PC-3 (cell line): Measurements from ENCODE around the gene APH1B. TPM values are rescaled to one million over a fixed set of nuclear protein-coding genes. Genes with fewer than 3 reads are reported as not detected.
"Not testable (repeated sequence)": the region's sequence is repeated elsewhere in the genome, so short reads cannot be mapped to it uniquely, and the experiment has no call there.

Experiments
- ATAC-seq: fragments of 200-7000 bp; cut with Tn5 transposase; 2 replicates; pipeline ENCODE4 v1.9.1; 2020; ENCODE audit warnings: mild to moderate bottlenecking, moderate library complexity
- BruUV-seq: library from RNA; stranded (reverse); fragments of 400-500 nt; replicated peaks from 2 replicates; lab custom pipeline; 2021; lab: Mats Ljungman, UMichigan
- CTCF ChIA-PET: fragments of 300-600 bp; sonication (Branson Sonifier 250); formaldehyde crosslinking; loops from one replicate; lab custom pipeline; 2022; ENCODE audit warnings: antibody characterized with exemption; lab: Charles Lee
- POLR2A ChIA-PET: fragments of 300-600 bp; sonication (Branson Sonifier 250); formaldehyde crosslinking; loops from one replicate; lab custom pipeline; 2022; ENCODE audit warnings: antibody characterized with exemption; ENCODE audit not compliant: unreplicated experiment; lab: Charles Lee
- DNase-seq: peaks from one replicate; pipeline ENCODE4 v3.0.0-alpha.2; 2015
- H2AFZ ChIP-seq: fragments of 300-600 bp; sonication (generic); 2 replicates; pipeline ENCODE4 v1.6.0; 2016; ENCODE audit warnings: antibody characterized with exemption, low read length
- H3F3A ChIP-seq: fragments of 300-600 bp; sonication (generic); one replicate; pipeline ENCODE4 v1.6.0; 2017; ENCODE audit warnings: antibody characterized with exemption, low read length, control low read depth, mild to moderate bottlenecking; ENCODE audit not compliant: unreplicated experiment
- H3K27ac ChIP-seq: fragments of 300-600 bp; sonication (generic); 2 replicates; pipeline ENCODE4 v1.5.1; 2016; ENCODE audit warnings: mild to moderate bottlenecking, low read length
- H3K27me3 ChIP-seq: fragments of 300-600 bp; sonication (generic); 2 replicates; pipeline ENCODE4 v1.6.1; 2016; ENCODE audit warnings: low read length, mixed read lengths
- H3K36me3 ChIP-seq: fragments of 300-600 bp; sonication (generic); 2 replicates; pipeline ENCODE4 v1.6.1; 2016; ENCODE audit warnings: low read depth, mixed run types, low read length, mixed read lengths
- H3K4me1 ChIP-seq: fragments of 300-600 bp; sonication (generic); 2 replicates; pipeline ENCODE4 v1.5.1; 2016; ENCODE audit warnings: low read length; ENCODE audit not compliant: insufficient read depth
- H3K4me2 ChIP-seq: fragments of 300-600 bp; sonication (generic); 2 replicates; pipeline ENCODE4 v1.6.0; 2016; ENCODE audit warnings: low read length
- H3K4me3 ChIP-seq: fragments of 300-600 bp; sonication (generic); 2 replicates; pipeline ENCODE4 v1.5.1; 2016; ENCODE audit warnings: mild to moderate bottlenecking, low read length, mixed read lengths
- H3K79me2 ChIP-seq: fragments of 300-600 bp; sonication (generic); 2 replicates; pipeline ENCODE4 v1.6.1; 2017; ENCODE audit warnings: low read length, mixed read lengths
- H3K9ac ChIP-seq: fragments of 300-600 bp; sonication (generic); 2 replicates; pipeline ENCODE4 v1.6.0; 2016; ENCODE audit warnings: mild to moderate bottlenecking, low read length
- H3K9me2 ChIP-seq: fragments of 300-600 bp; sonication (generic); replicated peaks from 2 replicates; pipeline ENCODE4 v1.6.1; 2016; ENCODE audit warnings: mixed run types, low read length, mixed read lengths
- H3K9me3 ChIP-seq: fragments of 300-600 bp; sonication (generic); 2 replicates; pipeline ENCODE4 v1.6.1; 2016; ENCODE audit warnings: low read length, mixed read lengths
- H4K20me1 ChIP-seq: fragments of 300-600 bp; sonication (generic); 2 replicates; pipeline ENCODE4 v1.6.1; 2016; ENCODE audit warnings: low read length, mixed read lengths
- EZH2 ChIP-seq: fragments of 300-600 bp; sonication (generic); IDR thresholded peaks from one replicate; pipeline ENCODE4 v1.6.1; 2017; ENCODE audit warnings: antibody characterized with exemption, mild to moderate bottlenecking, low read length; ENCODE audit not compliant: unreplicated experiment
- EZH2phosphoT487 ChIP-seq: fragments of 300-600 bp; sonication (generic); IDR thresholded peaks from 2 replicates; pipeline ENCODE4 v1.6.1; 2018; ENCODE audit warnings: mild to moderate bottlenecking, antibody characterized with exemption, low read length, borderline replicate concordance
- intact Hi-C: fragments of 100-400 bp; cut with micrococcal nuclease; formaldehyde crosslinking; loops from 2 replicates; pipeline ENCODE4 v1.9.0; 2023
- total RNA-seq: library from RNA; depleted of rRNA; stranded (reverse); fragments of >200 nt; gene quantifications from 2 replicates; pipeline ENCODE4 v1.2.3, GENCODE V29; 2014
- TF ChIP-seq, protein P1 (sequence below): fragments of 300-600 bp; sonication (generic); conservative IDR thresholded peaks from 2 replicates; pipeline ENCODE4 v1.5.1; 2017; ENCODE audit warnings: antibody characterized with exemption, low read depth, mild to moderate bottlenecking, low read length

APH1B gene
- total RNA-seq, 1 experiment from 2014 or later: 2.8 TPM

DNA sequence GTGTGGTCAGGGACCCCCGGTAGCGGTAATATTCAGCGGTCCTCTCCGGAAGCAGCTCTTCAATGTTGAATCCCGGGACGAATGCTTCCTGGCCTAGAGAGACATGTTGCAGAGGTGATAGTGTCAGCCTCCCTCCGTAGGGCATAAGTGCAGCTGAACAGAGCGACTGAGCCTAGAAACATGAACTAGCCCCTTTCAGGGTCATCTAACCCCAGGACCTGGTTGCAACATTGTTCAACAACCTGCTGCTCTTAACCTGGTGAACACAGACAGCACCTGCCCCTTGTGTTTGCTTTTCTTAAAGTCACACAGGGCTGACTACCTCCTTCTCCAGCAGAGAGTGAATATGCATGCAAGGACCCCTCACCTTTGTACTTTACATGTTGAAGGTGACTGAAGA lies 62.9 kb downstream of the APH1B start:
- POLR2A ChIA-PET: no interaction called here
- Histone ChIP-seq H3K27me3 (no peaks in the 10 kb centered on the region), H3K4me1 (peaks cover 13% of the 10 kb centered on the region), H3K9me3 (no peaks in the 10 kb centered on the region), H3K27ac (no peak overlapping the region), H3K4me2 (no peak overlapping the region), H3K79me2 (no peaks in the 10 kb centered on the region), H3K9me2 (no peaks in the 10 kb centered on the region), H3F3A (no peaks in the 10 kb centered on the region), H3K4me3 (no peak overlapping the region), H4K20me1 (no peaks in the 10 kb centered on the region), H3K36me3 (no peaks in the 10 kb centered on the region; the same call in 1 of the 2 replicates), H2AFZ (no peak overlapping the region), H3K9ac (no peak overlapping the region)
- DNase-seq (no peak), ATAC-seq (no peak)
- intact Hi-C loops: no loop called here
- TF ChIP-seq EZH2: no peak
- TF ChIP-seq, protein P1, sequence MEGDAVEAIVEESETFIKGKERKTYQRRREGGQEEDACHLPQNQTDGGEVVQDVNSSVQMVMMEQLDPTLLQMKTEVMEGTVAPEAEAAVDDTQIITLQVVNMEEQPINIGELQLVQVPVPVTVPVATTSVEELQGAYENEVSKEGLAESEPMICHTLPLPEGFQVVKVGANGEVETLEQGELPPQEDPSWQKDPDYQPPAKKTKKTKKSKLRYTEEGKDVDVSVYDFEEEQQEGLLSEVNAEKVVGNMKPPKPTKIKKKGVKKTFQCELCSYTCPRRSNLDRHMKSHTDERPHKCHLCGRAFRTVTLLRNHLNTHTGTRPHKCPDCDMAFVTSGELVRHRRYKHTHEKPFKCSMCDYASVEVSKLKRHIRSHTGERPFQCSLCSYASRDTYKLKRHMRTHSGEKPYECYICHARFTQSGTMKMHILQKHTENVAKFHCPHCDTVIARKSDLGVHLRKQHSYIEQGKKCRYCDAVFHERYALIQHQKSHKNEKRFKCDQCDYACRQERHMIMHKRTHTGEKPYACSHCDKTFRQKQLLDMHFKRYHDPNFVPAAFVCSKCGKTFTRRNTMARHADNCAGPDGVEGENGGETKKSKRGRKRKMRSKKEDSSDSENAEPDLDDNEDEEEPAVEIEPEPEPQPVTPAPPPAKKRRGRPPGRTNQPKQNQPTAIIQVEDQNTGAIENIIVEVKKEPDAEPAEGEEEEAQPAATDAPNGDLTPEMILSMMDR: no peak
- no peak for TF ChIP-seq EZH2phosphoT487
- BruUV-seq: no TSS peak
- CTCF ChIA-PET: no interaction called here

DNA sequence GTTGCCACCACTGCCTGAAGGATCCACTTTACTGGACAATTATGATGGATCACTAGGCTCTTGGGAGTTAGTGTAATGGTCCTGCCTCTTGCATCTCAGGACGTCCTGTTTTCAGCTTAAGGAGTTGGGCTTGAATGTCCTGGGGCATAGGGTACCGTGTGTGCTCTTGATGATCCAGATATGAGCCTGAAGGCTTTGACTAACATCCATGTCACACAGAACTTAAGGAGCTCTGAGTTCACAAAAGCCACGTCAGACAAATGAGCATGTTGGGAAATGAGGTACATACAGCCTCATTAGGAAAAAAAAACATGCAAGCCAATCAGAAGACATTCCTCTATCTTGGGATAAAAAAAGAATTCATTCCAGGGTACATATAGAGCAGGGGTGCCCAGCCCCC lies 63.5 kb downstream of the APH1B start:
- ChIA-PET CTCF (no interaction called here), POLR2A (no interaction called here)
- H3K4me1 ChIP-seq: peaks cover 13% of the 10 kb centered on the region
- H3K36me3 ChIP-seq: no peaks in the 10 kb centered on the region; the same call in 1 of the 2 replicates
- no peak overlapping the region for H3K27ac ChIP-seq
- no peaks in the 10 kb centered on the region for H3K9me3 ChIP-seq
- intact Hi-C loops: no loop called here
- TF ChIP-seq EZH2 (no peak), EZH2phosphoT487 (no peak)
- TF ChIP-seq, protein P1: no peak
- BruUV-seq: no TSS peak
- H3K4me2 ChIP-seq: no peak overlapping the region
- H2AFZ ChIP-seq: no peak overlapping the region
- H3K27me3 ChIP-seq: no peaks in the 10 kb centered on the region
- H3K9me2 ChIP-seq: no peaks in the 10 kb centered on the region
- H3K79me2 ChIP-seq: no peaks in the 10 kb centered on the region
- DNase-seq (no peak), ATAC-seq (no peak)
- H3K9ac ChIP-seq: no peak overlapping the region
- H3F3A ChIP-seq: no peaks in the 10 kb centered on the region
- no peaks in the 10 kb centered on the region for H4K20me1 ChIP-seq
- no peak overlapping the region for H3K4me3 ChIP-seq

- CTCF ChIA-PET: no interaction called here
- POLR2A ChIA-PET: no interaction called here
- no TSS peak for BruUV-seq
- Histone ChIP-seq H3K4me2 (no peak overlapping the region), H3F3A (no peaks in the 10 kb centered on the region), H3K9me3 (no peaks in the 10 kb centered on the region), H3K9me2 (no peaks in the 10 kb centered on the region), H3K4me3 (no peak overlapping the region), H3K9ac (no peak overlapping the region), H3K36me3 (no peaks in the 10 kb centered on the region; the same call in 1 of the 2 replicates), H4K20me1 (no peaks in the 10 kb centered on the region), H3K4me1 (peaks cover 13% of the 10 kb centered on the region), H3K79me2 (no peaks in the 10 kb centered on the region), H3K27me3 (no peaks in the 10 kb centered on the region), H3K27ac (no peak overlapping the region), H2AFZ (no peak overlapping the region)
- intact Hi-C loops: no loop called here
- DNase-seq (no peak), ATAC-seq (no peak)
- TF ChIP-seq, protein P1: no peak
Observed at GRCh38 chr15:63341898-63342297, 64.5 kb downstream of the APH1B start.

DNA sequence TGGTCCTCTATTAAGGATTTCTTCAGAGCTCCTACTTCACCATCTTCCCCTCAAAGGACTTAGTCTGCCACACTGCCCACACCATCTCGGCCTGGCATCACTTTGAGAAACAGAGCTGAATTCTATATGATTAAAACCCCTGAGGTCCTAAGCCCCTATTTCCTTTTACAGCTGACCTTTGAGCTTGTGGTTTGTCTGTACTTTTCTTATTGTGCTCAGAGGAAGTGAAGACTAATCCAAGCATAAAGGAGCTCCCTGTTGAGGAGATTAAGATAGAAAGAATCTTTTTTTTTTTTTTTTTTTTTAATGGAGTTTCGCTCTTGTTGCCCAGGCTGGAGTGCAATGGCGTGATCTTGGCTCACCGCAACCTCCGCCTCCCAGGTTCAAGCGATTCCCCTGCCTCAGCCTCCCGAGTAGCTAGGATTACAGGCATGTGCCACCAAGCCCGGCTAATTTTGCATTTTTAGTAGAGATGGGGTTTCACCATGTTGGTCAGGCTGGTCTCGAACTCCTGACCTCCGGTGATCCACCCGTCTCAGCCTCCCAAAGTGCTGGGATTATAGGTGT lies 65.7 kb downstream of the APH1B start:
- H3F3A ChIP-seq, H3K36me3 ChIP-seq, H3K27me3 ChIP-seq, ATAC-seq, H4K20me1 ChIP-seq, CTCF ChIA-PET, H3K27ac ChIP-seq, H3K9me2 ChIP-seq, H3K4me3 ChIP-seq, H3K79me2 ChIP-seq, intact Hi-C loops, H2AFZ ChIP-seq, H3K9me3 ChIP-seq, BruUV-seq, H3K4me2 ChIP-seq, H3K9ac ChIP-seq: not testable (repeated sequence)
- peak; percentile 12 for DNase-seq
- POLR2A ChIA-PET: interaction anchor here (0.6 to 0.7 kb wide), 4 partner anchors 66 to 1777 kb away, joined by 3 to 9 read pairs (median 6); partner anchors contain the start of gene RPS27L
- H3K4me1 ChIP-seq: peaks cover 12% of the 10 kb centered on the region
